DMS 273 (cell line): ENCODE results near the gene ALDH8A1.

ENCODE experiments used
- DNase-seq: peaks from one replicate; lab custom pipeline; 2025; ENCODE audit not compliant: unreplicated experiment; lab: John Stamatoyannopoulos, UW

ALDH8A1 gene

GRCh38 chr6:134949927-134950326, at the start of gene ALDH8A1:
ALDH8A1 (minus strand) TSS chr6:134950101; CDS start chr6:134950053, 48 bp downstream.
- DNase-seq, result no peak

GRCh38 chr6:134999107-134999506, 49.2 kb upstream of the ALDH8A1 start:
- DNase-seq, result no peak

GRCh38 chr6:134997133-134997995, 47.5 kb upstream of the ALDH8A1 start:
- DNase-seq, result no peak

- DNase-seq, result peak; percentile 11
These were observed 45.6 kb upstream of the ALDH8A1 start for GRCh38 chr6:134995536-134995935.

- no peak for DNase-seq
These were observed 44.5 kb upstream of the ALDH8A1 start for GRCh38 chr6:134994431-134994830.

GRCh38 chr6:134992155-134992554, 42.3 kb upstream of the ALDH8A1 start:
- DNase-seq, result no peak

- DNase-seq, result no peak
These were observed 40.4 kb upstream of the ALDH8A1 start for GRCh38 chr6:134990262-134990661.

GRCh38 chr6:134984821-134985220, 34.9 kb upstream of the ALDH8A1 start:
- no peak for DNase-seq

- no peak for DNase-seq
These were observed 33.9 kb upstream of the ALDH8A1 start for GRCh38 chr6:134983823-134984222.

GRCh38 chr6:134982161-134982560, 32.3 kb upstream of the ALDH8A1 start:
- no peak for DNase-seq

GRCh38 chr6:134980846-134981245, 30.9 kb upstream of the ALDH8A1 start:
- no peak for DNase-seq

GRCh38 chr6:134979142-134979541, 29.2 kb upstream of the ALDH8A1 start:
- no peak for DNase-seq

GRCh38 chr6:134974370-134974769, 24.5 kb upstream of the ALDH8A1 start:
- DNase-seq, result no peak

- no peak for DNase-seq
These were observed 17.8 kb upstream of the ALDH8A1 start for GRCh38 chr6:134967711-134968110.

- no peak for DNase-seq
These were observed 14.7 kb upstream of the ALDH8A1 start for GRCh38 chr6:134964451-134965203.

- DNase-seq, result no peak
These were observed 12.5 kb upstream of the ALDH8A1 start for GRCh38 chr6:134962421-134962820.

- no peak for DNase-seq
These were observed 11.5 kb upstream of the ALDH8A1 start for GRCh38 chr6:134961366-134961765.

- DNase-seq, result no peak
These were observed 9.7 kb upstream of the ALDH8A1 start for GRCh38 chr6:134959603-134960002.

- no peak for DNase-seq
These were observed 6.8 kb upstream of the ALDH8A1 start for GRCh38 chr6:134956676-134957075.

GRCh38 chr6:134956032-134956431, 6.1 kb upstream of the ALDH8A1 start:
- DNase-seq, result no peak

GRCh38 chr6:134954272-134955000, 4.5 kb upstream of the ALDH8A1 start:
- no peak for DNase-seq
